Mammary epithelial cell (primary cell): ENCODE data around the gene BTG2.

Source experiments
- EZH2 ChIP-seq: IDR thresholded peaks from 2 replicates; pipeline ENCODE4 v1.6.1; 2012; ENCODE audit warnings: low read length, inconsistent platforms, borderline replicate concordance
- TF ChIP-seq, protein P1 (sequence below), 2 donors: IDR thresholded peaks in 1 of 2; conservative IDR thresholded peaks in 1 of 2; 2 replicates each; pipeline ENCODE4 v1.5.1; 2011 to 2012; ENCODE audit warnings: inconsistent platforms in 2 of 2, low read length in 2 of 2, mild to moderate bottlenecking in 2 of 2, control low read depth in 1 of 2, low read depth in 1 of 2; ENCODE audit not compliant: insufficient read depth in 1 of 2; ENCODE audit errors: extremely low read depth in 1 of 2

DNA sequence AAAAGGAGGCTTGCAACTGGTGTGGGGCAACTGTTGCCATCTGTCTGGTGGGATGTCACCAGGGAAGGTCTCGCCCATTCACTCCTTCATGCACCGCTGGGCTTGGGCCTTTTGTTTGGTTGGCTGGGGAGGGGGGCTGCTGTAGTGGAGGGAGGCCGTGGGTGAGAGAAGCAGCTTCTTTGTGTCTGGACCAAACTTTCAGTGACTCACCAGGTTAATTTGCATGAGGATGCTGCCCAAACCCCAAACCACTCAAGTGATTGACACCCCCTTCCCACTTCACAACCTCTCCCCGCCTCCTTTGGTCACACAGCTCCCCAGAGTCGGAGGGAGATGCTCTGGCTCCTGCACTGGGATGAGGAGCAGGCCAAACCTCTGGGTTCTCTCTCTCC, 19.7 kb downstream of the BTG2 start:
- TF ChIP-seq, protein P1, sequence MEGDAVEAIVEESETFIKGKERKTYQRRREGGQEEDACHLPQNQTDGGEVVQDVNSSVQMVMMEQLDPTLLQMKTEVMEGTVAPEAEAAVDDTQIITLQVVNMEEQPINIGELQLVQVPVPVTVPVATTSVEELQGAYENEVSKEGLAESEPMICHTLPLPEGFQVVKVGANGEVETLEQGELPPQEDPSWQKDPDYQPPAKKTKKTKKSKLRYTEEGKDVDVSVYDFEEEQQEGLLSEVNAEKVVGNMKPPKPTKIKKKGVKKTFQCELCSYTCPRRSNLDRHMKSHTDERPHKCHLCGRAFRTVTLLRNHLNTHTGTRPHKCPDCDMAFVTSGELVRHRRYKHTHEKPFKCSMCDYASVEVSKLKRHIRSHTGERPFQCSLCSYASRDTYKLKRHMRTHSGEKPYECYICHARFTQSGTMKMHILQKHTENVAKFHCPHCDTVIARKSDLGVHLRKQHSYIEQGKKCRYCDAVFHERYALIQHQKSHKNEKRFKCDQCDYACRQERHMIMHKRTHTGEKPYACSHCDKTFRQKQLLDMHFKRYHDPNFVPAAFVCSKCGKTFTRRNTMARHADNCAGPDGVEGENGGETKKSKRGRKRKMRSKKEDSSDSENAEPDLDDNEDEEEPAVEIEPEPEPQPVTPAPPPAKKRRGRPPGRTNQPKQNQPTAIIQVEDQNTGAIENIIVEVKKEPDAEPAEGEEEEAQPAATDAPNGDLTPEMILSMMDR (conservative IDR thresholded peaks at IDR 0.05 in 1 of 2, IDR thresholded peaks at IDR 0.05 in 1 of 2; ENCODE audit: extremely low read depth in 1 of 2, insufficient read depth in 1 of 2, low read depth in 1 of 2, low read length in 2 of 2): no peak
- no peak for TF ChIP-seq EZH2
